ENCODE measurements around the gene TNFRSF19. TPM values are rescaled to one million over a fixed set of nuclear protein-coding genes. Genes with fewer than 3 reads are reported as not detected.
A peak's percentile ranks its signal among the peaks of the same experiment; 100 is the strongest.

The TNFRSF19 gene
- total and polyA plus RNA-seq, 2 of the 13 experiments (the other 11 are each of a cell fraction or from before 2014, with no cell fraction given) = 75.3 to 77.7 TPM

GRCh38 chr13:23652909-23653726, 82.9 kb downstream of the TNFRSF19 start (continued):
- TF ChIP-seq, protein P1, sequence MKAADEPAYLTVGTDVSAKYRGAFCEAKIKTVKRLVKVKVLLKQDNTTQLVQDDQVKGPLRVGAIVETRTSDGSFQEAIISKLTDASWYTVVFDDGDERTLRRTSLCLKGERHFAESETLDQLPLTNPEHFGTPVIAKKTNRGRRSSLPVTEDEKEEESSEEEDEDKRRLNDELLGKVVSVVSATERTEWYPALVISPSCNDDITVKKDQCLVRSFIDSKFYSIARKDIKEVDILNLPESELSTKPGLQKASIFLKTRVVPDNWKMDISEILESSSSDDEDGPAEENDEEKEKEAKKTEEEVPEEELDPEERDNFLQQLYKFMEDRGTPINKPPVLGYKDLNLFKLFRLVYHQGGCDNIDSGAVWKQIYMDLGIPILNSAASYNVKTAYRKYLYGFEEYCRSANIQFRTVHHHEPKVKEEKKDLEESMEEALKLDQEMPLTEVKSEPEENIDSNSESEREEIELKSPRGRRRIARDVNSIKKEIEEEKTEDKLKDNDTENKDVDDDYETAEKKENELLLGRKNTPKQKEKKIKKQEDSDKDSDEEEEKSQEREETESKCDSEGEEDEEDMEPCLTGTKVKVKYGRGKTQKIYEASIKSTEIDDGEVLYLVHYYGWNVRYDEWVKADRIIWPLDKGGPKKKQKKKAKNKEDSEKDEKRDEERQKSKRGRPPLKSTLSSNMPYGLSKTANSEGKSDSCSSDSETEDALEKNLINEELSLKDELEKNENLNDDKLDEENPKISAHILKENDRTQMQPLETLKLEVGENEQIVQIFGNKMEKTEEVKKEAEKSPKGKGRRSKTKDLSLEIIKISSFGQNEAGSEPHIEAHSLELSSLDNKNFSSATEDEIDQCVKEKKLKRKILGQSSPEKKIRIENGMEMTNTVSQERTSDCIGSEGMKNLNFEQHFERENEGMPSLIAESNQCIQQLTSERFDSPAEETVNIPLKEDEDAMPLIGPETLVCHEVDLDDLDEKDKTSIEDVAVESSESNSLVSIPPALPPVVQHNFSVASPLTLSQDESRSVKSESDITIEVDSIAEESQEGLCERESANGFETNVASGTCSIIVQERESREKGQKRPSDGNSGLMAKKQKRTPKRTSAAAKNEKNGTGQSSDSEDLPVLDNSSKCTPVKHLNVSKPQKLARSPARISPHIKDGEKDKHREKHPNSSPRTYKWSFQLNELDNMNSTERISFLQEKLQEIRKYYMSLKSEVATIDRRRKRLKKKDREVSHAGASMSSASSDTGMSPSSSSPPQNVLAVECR (CRISPR knock-in tag; IDR thresholded peaks at IDR 0.05; ENCODE audit: borderline replicate concordance) = no peak
- peak; percentile 50; the same call in 1 of the 2 replicates for TF ChIP-seq ZMYM4 (CRISPR knock-in tag; IDR thresholded peaks at IDR 0.05)

DNA sequence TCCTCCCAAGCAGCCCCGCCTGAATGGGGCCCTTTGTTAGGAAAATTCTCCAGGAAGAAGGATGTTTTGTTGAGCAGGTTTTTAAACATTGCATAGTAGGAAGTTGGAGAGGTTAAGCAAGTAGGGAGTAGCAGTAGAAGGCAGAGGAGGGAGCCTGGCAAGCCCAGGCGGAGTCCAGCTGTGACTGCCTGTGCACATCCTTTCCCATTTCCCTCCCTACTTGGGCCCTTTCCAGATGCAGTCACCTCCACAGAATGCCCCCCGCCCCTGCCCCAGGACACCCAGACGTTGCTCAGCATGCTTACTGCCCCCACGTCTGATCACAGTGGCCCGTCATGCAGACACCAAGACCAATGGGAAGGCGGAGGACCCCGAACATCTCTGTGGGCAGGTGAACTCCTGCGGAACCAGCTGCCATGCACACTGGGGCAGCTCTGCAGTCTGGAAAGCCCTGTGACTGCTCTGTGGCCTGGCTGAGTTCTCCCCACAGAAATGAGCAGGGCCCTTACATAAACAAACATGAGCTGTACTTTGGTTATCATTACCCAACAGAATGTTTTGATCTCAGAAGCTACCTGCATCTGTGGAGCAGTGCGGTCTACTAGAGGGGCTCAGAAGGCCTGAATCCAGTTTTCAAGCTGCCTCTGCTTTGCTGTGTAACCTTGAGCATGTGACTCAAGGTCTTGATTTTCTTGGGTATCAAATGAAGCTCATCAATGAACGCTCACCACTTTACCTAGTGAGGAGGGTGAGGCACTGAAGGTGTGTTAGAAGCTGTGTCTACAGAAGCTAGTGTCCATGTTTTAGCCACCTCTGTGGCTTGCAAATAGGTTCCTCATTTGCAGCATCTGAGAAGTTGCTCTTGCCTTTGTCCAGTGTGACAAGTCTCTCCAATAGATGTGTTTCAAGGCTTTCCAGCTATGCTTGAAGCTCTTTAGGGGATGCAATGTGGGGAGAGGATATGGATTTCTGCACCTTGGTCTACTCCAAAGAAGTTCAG, 84.2 kb downstream of the TNFRSF19 start:
- Histone ChIP-seq H3K27me3 (ENCODE audit: control insufficient read depth in 1 of 2, insufficient read depth in 2 of 2, low read length in 2 of 2) (no peaks in the 10 kb centered on the region), H3K79me2 (ENCODE audit: insufficient read depth, low read length) (peaks cover 66% of the 10 kb centered on the region), H3K4me3 (replicated peaks in 1 of 3; ENCODE audit: insufficient read depth in 1 of 3, low read depth in 2 of 3, low read length in 3 of 3) (peak overlapping the region; percentile 33 to 67 (median 46); a peak in 5 of 6 replicates), H3K36me3 (replicated peaks in 1 of 2; ENCODE audit: control insufficient read depth in 1 of 2, insufficient read depth in 2 of 2, low read length in 2 of 2) (peaks cover 8 to 10% of the 10 kb centered on the region in 2 experiments), H3K9me3 (ENCODE audit: low read length) (no peaks in the 10 kb centered on the region), H4K20me1 (ENCODE audit: insufficient read depth, low read length) (no peaks in the 10 kb centered on the region), H3K9ac (ENCODE audit: insufficient read depth, low read depth, low read length) (peak overlapping the region; percentile 57), H2AFZ (ENCODE audit: low read length) (peak overlapping the region; percentile 29), H3K4me2 (ENCODE audit: low read depth, low read length) (peak overlapping the region; percentile 77), H3K4me1 (ENCODE audit: insufficient read depth, low read length) (peaks cover 79% of the 10 kb centered on the region), H3K27ac (ENCODE audit: extremely low read length, insufficient read depth, low read length) (peak overlapping the region; percentile 77)
- WGBS (ENCODE audit: low lambda C conversion rate) = 2% methylated on average over 7 of the region's 11 CpGs
- peak; percentile 98 for ATAC-seq
- DNase-seq (ENCODE audit: low spot score) = peak; percentile 88
- FAIRE-seq = peak; percentile 71
- in situ Hi-C loops (cut with HindIII; ENCODE audit: extremely low pct_ligation_motif_present, low pct_unique_long_range_greater_than_20kb) (no loop called here), intact Hi-C loops (cut with micrococcal nuclease; ENCODE audit: unreplicated experiment) (loop anchor here (1.0 to 10.0 kb wide), 5 partner anchors 25 to 190 kb away; no protein-coding TSS in a partner anchor)
- no TSS peak for BruUV-seq (replicated peaks)
- ChIA-PET POLR2A (interaction anchor here (0.6 to 6.2 kb wide), 25 partner anchors 9 to 124 kb away, joined by 3 to 90 read pairs (median 5); partner anchors contain the start of gene TNFRSF19), CTCF (ENCODE audit: low intra/inter-chr PET ratio, low total read pairs) (no interaction called here)
- TF ChIP-seq RBAK (CRISPR knock-in tag; IDR thresholded peaks at IDR 0.05) (no peak), THYN1 (CRISPR knock-in tag; IDR thresholded peaks at IDR 0.05; ENCODE audit: borderline replicate concordance, low read depth) (no peak), ZFY (CRISPR knock-in tag; IDR thresholded peaks at IDR 0.05) (peak; percentile 56; the same call in 1 of the 2 replicates), XRCC5 (optimal IDR thresholded peaks at IDR 0.05; ENCODE audit: low read length) (peak; percentile 68), TBP (CRISPR knock-in tag; IDR thresholded peaks at IDR 0.05) (no peak), NCOR1 (IDR thresholded peaks at IDR 0.05; ENCODE audit: borderline replicate concordance, low read length) (peak; percentile 66; the same call in 1 of the 2 replicates), DRAP1 (CRISPR knock-in tag; IDR thresholded peaks at IDR 0.05) (0 out of 2 replicates have a peak, but pooled peaks have one; percentile 45), NFKB2 (CRISPR knock-in tag; IDR thresholded peaks at IDR 0.05; ENCODE audit: borderline replicate concordance) (no peak; the same call in 1 of the 2 replicates), RXRA (CRISPR knock-in tag; IDR thresholded peaks at IDR 0.05) (no peak)
- TF ChIP-seq, protein P2, sequence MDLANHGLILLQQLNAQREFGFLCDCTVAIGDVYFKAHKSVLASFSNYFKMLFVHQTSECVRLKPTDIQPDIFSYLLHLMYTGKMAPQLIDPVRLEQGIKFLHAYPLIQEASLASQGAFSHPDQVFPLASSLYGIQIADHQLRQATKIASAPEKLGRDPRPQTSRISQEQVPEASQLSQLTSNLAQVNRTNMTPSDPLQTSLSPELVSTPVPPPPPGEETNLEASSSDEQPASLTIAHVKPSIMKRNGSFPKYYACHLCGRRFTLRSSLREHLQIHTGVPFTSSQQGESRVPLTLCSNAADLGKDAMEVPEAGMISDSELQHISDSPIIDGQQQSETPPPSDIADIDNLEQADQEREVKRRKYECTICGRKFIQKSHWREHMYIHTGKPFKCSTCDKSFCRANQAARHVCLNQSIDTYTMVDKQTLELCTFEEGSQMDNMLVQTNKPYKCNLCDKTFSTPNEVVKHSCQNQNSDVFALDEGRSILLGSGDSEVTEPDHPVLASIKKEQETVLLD (CRISPR knock-in tag; IDR thresholded peaks at IDR 0.05; ENCODE audit: low read depth) = no peak
